HL-60 (cell line): ENCODE measurements around the gene ATG16L1.

ENCODE experiments used
- DNase-seq, 2 experiments: peaks; one replicate each; pipeline ENCODE4 v3.0.0-alpha.2; 2010 to 2020; ENCODE audit warnings: low read depth in 1 of 2, low spot score in 1 of 2
- H3K27ac ChIP-seq: fragments of 250-450 bp; sonication (Bioruptor Pico); replicated peaks from 2 replicates; pipeline ENCODE4 v1.5.1; 2020; ENCODE audit warnings: mild to moderate bottlenecking, moderate library complexity
- H3K27me3 ChIP-seq: fragments of 250-450 bp; sonication (Bioruptor Pico); 2 replicates; pipeline ENCODE4 v1.5.1; 2021; ENCODE audit warnings: mild to moderate bottlenecking, moderate library complexity; ENCODE audit not compliant: insufficient read depth, poor library complexity, severe bottlenecking
- H3K4me3 ChIP-seq: replicated peaks from 2 replicates; pipeline ENCODE4 v1.5.1; 2011; ENCODE audit warnings: mild to moderate bottlenecking, control low read depth, low read length; ENCODE audit not compliant: insufficient read depth
- GABPA ChIP-seq: IDR thresholded peaks from 2 replicates; pipeline ENCODE4 v1.6.1; 2012; ENCODE audit warnings: low read depth
- POLR2AphosphoS5 ChIP-seq: IDR thresholded peaks from 2 replicates; pipeline ENCODE4 v1.6.1; 2012; ENCODE audit warnings: low read depth
- REST ChIP-seq: IDR thresholded peaks from 2 replicates; pipeline ENCODE4 v1.6.1; 2012; ENCODE audit warnings: low read depth; ENCODE audit not compliant: insufficient replicate concordance
- SPI1 ChIP-seq: IDR thresholded peaks from 2 replicates; pipeline ENCODE4 v1.6.1; 2012; ENCODE audit warnings: low read depth, mild to moderate bottlenecking, borderline replicate concordance
- TF ChIP-seq, protein P1 (sequence below): IDR thresholded peaks from one replicate; pipeline ENCODE4 v1.5.1; 2011; ENCODE audit warnings: low read length, control low read depth, inconsistent platforms; ENCODE audit not compliant: insufficient read depth

The ATG16L1 gene

DNA sequence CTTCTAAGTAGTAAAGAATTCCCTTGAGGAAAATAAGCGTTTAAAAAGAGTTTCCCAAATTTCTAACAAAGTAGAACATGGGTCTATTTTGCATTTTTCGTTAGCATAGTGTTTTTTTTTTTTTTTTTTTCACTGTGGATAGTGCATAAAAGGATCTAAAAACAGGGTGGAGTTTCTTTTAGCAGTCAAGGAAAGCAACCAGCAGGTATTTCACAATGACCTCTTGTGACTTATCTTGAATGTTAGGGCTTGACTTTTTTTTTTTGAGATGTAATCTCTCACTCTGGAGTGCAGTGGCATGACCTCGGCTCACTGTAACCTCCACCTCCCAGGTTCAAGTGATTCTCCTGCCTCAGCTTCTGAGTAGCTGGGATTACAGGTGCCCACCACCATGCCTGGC, 88.0 kb downstream of the ATG16L1 start:
- no peak for TF ChIP-seq POLR2AphosphoS5
- TF ChIP-seq REST = no peak
- TF ChIP-seq SPI1 = no peak
- TF ChIP-seq, protein P1, sequence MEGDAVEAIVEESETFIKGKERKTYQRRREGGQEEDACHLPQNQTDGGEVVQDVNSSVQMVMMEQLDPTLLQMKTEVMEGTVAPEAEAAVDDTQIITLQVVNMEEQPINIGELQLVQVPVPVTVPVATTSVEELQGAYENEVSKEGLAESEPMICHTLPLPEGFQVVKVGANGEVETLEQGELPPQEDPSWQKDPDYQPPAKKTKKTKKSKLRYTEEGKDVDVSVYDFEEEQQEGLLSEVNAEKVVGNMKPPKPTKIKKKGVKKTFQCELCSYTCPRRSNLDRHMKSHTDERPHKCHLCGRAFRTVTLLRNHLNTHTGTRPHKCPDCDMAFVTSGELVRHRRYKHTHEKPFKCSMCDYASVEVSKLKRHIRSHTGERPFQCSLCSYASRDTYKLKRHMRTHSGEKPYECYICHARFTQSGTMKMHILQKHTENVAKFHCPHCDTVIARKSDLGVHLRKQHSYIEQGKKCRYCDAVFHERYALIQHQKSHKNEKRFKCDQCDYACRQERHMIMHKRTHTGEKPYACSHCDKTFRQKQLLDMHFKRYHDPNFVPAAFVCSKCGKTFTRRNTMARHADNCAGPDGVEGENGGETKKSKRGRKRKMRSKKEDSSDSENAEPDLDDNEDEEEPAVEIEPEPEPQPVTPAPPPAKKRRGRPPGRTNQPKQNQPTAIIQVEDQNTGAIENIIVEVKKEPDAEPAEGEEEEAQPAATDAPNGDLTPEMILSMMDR = no peak
- no peak for TF ChIP-seq GABPA
- Histone ChIP-seq H3K27me3 (no peaks in the 10 kb centered on the region), H3K4me3 (no peak overlapping the region), H3K27ac (peak overlapping the region; percentile 34)
- DNase-seq = peak in 1 of 2 experiments; percentile 45

DNA sequence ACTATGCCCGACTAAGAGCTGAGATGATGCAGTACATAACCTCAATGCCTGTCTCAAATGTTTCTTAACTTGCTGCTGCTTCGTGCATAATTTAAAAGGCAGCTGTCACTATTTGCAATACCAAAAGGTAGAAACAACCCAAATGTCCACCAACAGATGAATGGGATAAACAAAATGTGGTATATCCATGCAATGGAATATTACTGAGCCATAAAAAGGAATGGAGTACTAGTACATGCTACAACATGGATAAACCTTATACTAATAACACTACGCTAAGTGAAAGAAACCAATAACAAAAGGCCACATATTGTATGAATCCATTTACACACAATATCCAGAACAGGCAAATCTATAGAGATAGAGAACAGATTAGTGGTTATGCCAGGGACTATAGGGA, 89.8 kb downstream of the ATG16L1 start:
- no peak for TF ChIP-seq SPI1
- TF ChIP-seq GABPA = no peak
- TF ChIP-seq POLR2AphosphoS5 = no peak
- TF ChIP-seq, protein P1 = no peak
- TF ChIP-seq REST = no peak
- Histone ChIP-seq H3K27me3 (no peaks in the 10 kb centered on the region), H3K4me3 (no peak overlapping the region), H3K27ac (no peak overlapping the region)
- no peak for DNase-seq

- TF ChIP-seq GABPA (no peak), SPI1 (no peak), REST (no peak), POLR2AphosphoS5 (no peak)
- TF ChIP-seq, protein P1 = no peak
- no peak for DNase-seq
Observed at GRCh38 chr2:233342301-233342700, 90.8 kb downstream of the ATG16L1 start.

More at GRCh38 chr2:233342301-233342700, 90.8 kb downstream of the ATG16L1 start:
- no peak overlapping the region for H3K4me3 ChIP-seq
- no peaks in the 10 kb centered on the region for H3K27me3 ChIP-seq
- no peak overlapping the region for H3K27ac ChIP-seq
